CD4-positive, alpha-beta T cell treated with Interleukin-1 beta for 1 hour (primary cell): ENCODE measurements around the gene ANGEL2.
A peak's percentile ranks its signal among the peaks of the same experiment; 100 is the strongest.

Source experiments
- DNase-seq, 2 donors: peaks; one replicate each; pipeline ENCODE4 v3.0.0-alpha.2; 2020 to 2022

The ANGEL2 gene

DNA sequence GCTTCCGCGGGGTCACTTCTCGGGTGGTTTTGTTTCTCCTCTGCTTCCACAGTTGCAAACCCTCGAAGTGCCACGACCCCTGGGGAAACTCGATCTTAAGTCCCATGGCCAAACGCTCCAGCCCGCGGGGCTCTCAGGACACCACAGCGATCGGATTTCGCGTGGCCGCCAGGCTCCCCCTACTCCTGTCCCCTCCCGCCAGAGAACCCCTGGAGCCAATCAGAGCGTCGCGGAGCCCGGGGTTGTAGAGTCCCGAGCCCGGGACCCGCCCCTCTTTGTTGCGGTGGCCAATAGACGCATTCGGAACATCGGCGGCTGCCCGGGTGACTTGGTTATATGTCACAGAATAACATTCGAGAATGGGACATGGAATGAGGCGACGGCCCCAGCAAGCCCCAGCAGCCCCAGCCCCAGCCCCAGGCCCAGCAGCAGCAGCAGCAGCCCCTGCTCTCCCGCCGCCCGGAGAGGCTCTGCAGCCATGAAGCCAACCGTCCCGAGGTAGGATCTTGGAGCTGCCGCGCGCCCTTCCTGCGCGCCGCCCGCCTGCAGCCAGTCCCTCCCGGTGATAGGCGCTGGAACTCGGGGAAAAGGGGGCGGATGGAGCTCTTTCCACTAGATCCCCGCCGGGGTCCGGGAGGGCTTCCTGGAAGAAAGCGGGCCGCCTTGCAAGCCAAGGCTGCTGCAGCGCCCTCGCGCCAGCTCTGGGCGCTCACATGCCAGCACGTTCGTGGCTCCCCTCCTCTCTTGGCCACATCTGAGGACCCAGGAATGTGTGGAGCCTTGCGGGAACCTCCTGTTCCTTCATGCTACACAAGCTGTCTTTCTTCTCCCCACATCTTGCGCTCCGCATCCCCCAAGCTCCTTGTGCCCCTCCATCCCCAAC lies 65.2 kb downstream of the ANGEL2 start, which contains the start of gene VASH2:
TSS of gene VASH2 (plus strand) at position 299 of the 883 bp plus-strand sequence. CDS start 1,002 bp downstream, outside the sequence.
- DNase-seq: peak; percentile 55 to 64

DNA sequence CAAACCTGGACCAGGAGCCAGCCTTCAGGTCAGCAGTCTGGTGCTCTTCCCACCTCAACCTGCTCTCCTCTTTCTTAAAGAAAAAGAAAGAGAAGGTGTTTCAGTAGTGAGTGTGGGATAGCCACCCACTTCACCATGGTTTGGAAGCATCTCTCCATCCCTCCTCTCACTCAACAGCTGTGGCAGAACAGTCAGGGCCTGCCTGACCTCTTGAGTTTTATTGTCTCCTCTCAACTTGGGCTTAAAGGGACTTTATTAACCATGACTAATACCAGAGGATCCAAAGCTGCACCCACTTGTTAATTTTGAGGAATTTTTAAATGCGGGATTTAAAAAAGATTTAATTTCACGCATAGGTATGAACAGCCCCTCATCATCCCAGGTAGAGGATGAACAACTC lies 65.9 kb downstream of the ANGEL2 start:
- DNase-seq: no peak

DNA sequence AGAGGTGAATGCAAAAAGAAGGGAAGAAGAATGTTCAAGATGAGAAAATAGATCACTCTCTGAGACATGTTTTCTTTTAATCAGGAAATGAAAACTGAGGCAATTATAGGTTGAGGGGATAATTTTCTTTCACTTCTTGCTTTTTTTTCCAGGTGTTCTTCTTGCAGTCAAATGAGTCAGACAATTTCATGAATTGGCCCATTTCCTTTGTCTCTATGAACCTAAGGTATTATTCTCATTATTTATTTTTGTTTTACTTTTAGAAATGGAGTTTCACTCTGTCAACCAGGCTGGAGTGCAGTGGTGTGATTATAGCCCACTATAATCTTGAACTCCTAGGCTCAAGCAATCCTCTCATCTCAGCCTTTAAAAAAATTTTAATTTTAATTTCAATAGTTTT lies 68.8 kb downstream of the ANGEL2 start:
- DNase-seq: no peak

DNA sequence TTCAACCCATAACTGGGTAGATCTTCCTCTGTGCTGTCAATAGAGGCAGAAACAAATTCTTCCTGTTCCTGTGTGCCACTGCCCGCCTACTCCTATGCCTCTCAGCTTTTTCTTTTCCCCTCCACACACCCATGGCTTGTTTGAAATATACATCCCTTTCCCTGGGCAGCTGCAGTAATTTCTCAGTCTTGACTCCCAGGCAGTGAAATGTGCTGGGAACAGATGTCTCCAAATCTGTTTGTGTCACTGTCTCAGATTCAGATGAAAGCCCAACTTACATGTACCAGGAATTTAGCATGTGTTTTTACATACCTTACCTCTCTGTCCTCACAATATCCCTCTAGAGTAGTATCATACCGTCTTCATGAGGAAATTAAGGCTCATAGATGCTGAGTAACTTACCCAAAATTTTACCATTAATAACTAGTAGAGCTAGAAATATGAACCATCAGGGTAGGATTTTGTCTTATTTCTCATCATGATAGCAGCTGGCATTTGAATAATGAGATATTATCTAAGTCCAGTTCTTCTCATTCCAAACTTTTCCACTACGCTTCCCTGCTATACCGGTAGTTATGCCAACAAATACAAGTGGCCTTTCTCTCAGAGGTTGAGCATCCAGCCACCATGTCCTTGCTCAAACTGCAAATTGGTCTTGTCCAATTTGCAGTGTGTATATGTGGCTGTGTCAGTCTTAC lies 70.1 kb downstream of the ANGEL2 start:
- DNase-seq: no peak

DNA sequence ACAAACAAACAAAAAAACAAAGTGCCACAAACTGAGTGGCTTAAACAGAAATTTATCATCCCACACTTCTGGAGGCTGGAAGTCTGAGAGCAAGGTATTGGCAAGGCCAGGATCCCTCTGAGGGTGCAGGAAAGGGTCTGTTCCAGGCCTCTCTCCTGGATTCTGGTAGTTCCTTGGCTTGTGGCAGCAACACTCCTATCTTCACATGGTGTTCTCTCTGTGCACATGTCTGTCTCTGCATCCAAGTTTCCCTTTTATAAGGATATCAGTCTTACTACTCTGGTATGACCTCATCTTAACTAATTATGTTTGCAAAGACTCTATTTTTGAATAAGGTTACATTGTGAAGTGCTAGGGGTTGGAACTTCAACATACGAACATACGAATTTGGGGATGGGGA lies 70.6 kb downstream of the ANGEL2 start:
- DNase-seq: no peak

DNA sequence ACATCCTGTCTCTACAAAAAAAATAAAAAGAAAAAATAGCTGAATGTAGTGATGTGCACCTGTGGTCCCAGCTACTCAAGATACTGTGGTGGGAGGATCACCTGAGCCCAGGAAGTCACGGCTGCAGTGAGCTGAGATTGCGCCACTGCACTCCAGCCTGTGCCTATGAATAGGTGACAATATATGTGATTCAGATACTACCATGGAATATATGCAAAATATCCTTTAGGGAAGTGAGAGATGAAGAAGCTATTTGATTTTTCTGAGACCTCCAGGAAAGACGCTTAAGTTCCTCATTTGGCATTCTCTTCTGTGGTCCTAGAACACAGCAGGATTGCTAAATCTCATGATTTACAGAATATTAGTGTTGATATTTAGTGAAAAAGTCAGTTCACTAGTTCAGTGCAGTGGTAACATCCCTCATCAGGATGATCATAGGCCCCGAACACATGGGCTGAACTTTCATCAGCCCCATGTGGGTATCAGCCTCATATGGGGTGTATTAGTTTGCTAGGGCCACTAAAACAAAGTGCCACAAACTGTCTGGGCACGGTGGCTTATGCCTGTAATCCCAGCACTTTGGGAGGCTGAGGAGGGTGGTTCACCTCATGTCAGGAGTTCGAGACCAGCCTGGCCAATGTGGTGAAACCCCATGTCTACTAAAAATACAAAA lies 71.3 kb downstream of the ANGEL2 start:
- no peak for DNase-seq

DNA sequence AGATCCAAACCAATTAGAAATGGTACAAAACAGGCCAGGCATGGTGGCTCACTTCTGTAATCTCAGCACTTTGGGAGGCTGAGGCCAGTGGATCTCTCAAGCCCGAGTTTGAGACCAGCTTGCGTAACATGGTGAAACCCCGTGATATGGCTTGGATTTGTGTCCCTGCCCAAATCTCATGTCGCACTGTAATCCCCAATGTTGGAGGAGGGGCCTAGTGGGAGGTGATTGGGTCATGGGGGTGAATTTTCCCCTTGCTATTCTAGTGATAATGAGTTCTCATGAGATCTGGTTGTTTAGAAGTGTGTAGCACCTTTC lies 72.3 kb downstream of the ANGEL2 start:
- DNase-seq: no peak

DNA sequence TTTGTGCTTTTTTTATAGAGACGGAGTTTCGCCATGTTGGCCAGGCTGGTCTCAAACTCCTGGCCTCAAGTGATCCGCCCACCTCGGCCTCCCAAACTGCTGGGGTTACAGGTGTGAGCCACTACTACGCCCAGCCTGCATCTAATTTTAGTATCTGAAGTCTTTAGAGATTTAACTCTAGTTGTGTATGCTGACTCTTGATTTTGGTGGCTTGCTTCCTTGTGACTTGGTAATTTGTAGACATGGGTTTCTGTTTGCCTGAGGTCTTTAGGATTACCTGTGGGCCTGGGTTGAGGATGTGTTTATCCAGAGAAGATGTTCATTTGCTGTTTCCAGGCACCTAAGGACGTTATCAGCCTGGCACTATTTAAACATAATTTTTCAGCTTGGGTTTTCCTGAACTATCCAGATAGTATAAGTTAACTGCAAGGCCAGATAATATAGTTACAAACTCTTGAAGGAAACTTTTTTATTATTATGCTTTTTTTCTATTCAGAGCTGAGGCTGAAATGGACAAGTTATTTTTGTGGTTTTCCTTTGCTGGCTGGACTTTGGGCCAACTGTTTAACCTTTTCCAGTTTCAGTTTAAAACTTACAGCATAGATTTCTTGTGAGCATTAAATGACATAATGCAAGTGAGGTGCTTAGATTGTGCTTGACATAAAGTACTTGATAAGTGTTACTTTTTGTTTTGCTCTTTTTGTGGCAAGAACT lies 72.8 kb downstream of the ANGEL2 start:
- DNase-seq: no peak
